Caco-2 (cell line): ENCODE data around the gene PTPRN2. TPM values are rescaled to one million over a fixed set of nuclear protein-coding genes. Genes with fewer than 3 reads are reported as not detected.

Experiments
- BruUV-seq: library from RNA; stranded (reverse); fragments of 400-500 nt; replicated peaks from 2 replicates; lab custom pipeline; 2021; lab: Mats Ljungman, UMichigan
- CTCF ChIA-PET: fragments of 300-600 bp; sonication (Branson Sonifier 250); formaldehyde crosslinking; loops from one replicate; lab custom pipeline; 2022; ENCODE audit warnings: antibody characterized with exemption; lab: Charles Lee
- POLR2A ChIA-PET: fragments of 300-600 bp; sonication (Branson Sonifier 250); formaldehyde crosslinking; loops from one replicate; lab custom pipeline; 2022; ENCODE audit warnings: antibody characterized with exemption; lab: Charles Lee
- DNase-seq, 2 experiments: peaks; one replicate each; pipeline versions ENCODE4 v3.0.0 to v3.0.0-alpha.2; 2020 to 2022
- H3K27me3 ChIP-seq: replicated peaks from 2 replicates; pipeline ENCODE4 v1.6.0; 2011; ENCODE audit warnings: low read length; ENCODE audit not compliant: control insufficient read depth, insufficient read depth
- H3K36me3 ChIP-seq: 2 replicates; pipeline ENCODE4 v1.5.1; 2011; ENCODE audit warnings: low read length; ENCODE audit not compliant: control insufficient read depth, insufficient read depth
- H3K4me1 ChIP-seq: fragments of 250-450 bp; sonication (Bioruptor Pico); 2 replicates; pipeline ENCODE4 v1.5.1; 2020; ENCODE audit warnings: mild to moderate bottlenecking
- H3K4me3 ChIP-seq: 2 replicates; pipeline ENCODE4 v1.5.1; 2011; ENCODE audit warnings: low read depth, mild to moderate bottlenecking, control low read depth, low read length
- H3K9me3 ChIP-seq: fragments of 250-450 bp; sonication (Bioruptor Pico); 2 replicates; pipeline ENCODE4 v1.5.1; 2020; ENCODE audit warnings: mild to moderate bottlenecking, moderate library complexity
- H3K27ac Mint-ChIP-seq: one replicate; pipeline ENCODE4 v1.8.0; 2022; ENCODE audit warnings: mixed read lengths; ENCODE audit not compliant: unreplicated experiment
- H3K27me3 Mint-ChIP-seq: one replicate; pipeline ENCODE4 v1.8.0; 2022; ENCODE audit warnings: mixed read lengths; ENCODE audit not compliant: insufficient read depth, unreplicated experiment
- H3K36me3 Mint-ChIP-seq: one replicate; pipeline ENCODE4 v1.8.0; 2022; ENCODE audit warnings: mild to moderate bottlenecking, mixed read lengths; ENCODE audit not compliant: insufficient read depth, unreplicated experiment
- H3K4me1 Mint-ChIP-seq: one replicate; pipeline ENCODE4 v1.8.0; 2022; ENCODE audit warnings: low read depth, mixed read lengths; ENCODE audit not compliant: unreplicated experiment
- H3K4me3 Mint-ChIP-seq: one replicate; pipeline ENCODE4 v1.8.0; 2022; ENCODE audit warnings: mild to moderate bottlenecking, moderate library complexity, mixed read lengths; ENCODE audit not compliant: unreplicated experiment
- H3K9me3 Mint-ChIP-seq: one replicate; pipeline ENCODE4 v1.8.0; 2022; ENCODE audit warnings: mixed read lengths; ENCODE audit not compliant: unreplicated experiment
- intact Hi-C: fragments of 100-400 bp; cut with micrococcal nuclease; formaldehyde crosslinking; loops from one replicate; pipeline ENCODE4 v1.10.0; 2022; ENCODE audit not compliant: unreplicated experiment
- total RNA-seq: library from RNA; stranded (reverse); gene quantifications from 2 replicates; pipeline ENCODE4 v1.2.3, GENCODE V29; 2022
- TF ChIP-seq, protein P1 (sequence below), 2 experiments: fragments of 200-600 bp in 1 of 2; IDR thresholded peaks; 1 replicate in 1 of 2; 2 replicates in 1 of 2; pipeline versions ENCODE4 v1.5.1 to v1.8.0; 2011 to 2022; ENCODE audit warnings: antibody characterized with exemption in 1 of 2, control low read depth in 1 of 2, inconsistent platforms in 1 of 2, low read depth in 1 of 2, low read length in 1 of 2, mild to moderate bottlenecking in 1 of 2, moderate library complexity in 1 of 2; ENCODE audit not compliant: insufficient read depth in 1 of 2, severe bottlenecking in 1 of 2, unreplicated experiment in 1 of 2

PTPRN2 gene
- total RNA-seq, 1 experiment from 2014 or later: 1.4 TPM

DNA sequence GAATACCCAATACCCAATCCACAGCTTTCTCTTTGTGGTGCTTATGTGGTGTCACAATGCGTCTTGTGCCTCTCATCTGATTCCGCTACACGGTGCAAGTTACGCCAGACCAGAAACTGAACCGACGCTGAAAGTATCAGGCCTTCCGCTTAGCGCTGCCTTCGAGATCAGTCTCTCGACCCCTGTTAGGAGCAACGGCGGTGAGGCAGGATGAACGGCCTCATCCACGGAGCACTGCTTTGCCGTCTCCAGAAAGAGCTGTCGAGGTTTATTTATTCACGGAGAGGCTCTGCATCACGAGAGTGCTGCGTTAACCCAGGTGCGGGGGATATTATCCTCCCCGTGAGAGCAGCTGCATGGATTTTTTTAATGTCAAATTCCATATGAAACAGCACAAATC, 786.5 kb downstream of the PTPRN2 start:
- H3K36me3 ChIP-seq: no peaks in the 10 kb centered on the region
- Mint-ChIP-seq H3K9me3 (peaks cover 23% of the 10 kb centered on the region), H3K27me3 (no peaks in the 10 kb centered on the region), H3K4me3 (no peak overlapping the region), H3K27ac (no peak overlapping the region), H3K36me3 (peaks cover 4% of the 10 kb centered on the region), H3K4me1 (no peaks in the 10 kb centered on the region)
- H3K27me3 ChIP-seq: no peaks in the 10 kb centered on the region
- POLR2A ChIA-PET: no interaction called here
- no peaks in the 10 kb centered on the region for H3K9me3 ChIP-seq
- TF ChIP-seq, protein P1, sequence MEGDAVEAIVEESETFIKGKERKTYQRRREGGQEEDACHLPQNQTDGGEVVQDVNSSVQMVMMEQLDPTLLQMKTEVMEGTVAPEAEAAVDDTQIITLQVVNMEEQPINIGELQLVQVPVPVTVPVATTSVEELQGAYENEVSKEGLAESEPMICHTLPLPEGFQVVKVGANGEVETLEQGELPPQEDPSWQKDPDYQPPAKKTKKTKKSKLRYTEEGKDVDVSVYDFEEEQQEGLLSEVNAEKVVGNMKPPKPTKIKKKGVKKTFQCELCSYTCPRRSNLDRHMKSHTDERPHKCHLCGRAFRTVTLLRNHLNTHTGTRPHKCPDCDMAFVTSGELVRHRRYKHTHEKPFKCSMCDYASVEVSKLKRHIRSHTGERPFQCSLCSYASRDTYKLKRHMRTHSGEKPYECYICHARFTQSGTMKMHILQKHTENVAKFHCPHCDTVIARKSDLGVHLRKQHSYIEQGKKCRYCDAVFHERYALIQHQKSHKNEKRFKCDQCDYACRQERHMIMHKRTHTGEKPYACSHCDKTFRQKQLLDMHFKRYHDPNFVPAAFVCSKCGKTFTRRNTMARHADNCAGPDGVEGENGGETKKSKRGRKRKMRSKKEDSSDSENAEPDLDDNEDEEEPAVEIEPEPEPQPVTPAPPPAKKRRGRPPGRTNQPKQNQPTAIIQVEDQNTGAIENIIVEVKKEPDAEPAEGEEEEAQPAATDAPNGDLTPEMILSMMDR (IDR thresholded peaks at IDR 0.05; ENCODE audit: insufficient read depth in 1 of 2, low read depth in 1 of 2, low read length in 1 of 2, severe bottlenecking in 1 of 2, unreplicated experiment in 1 of 2): no peak
- intact Hi-C loops: no loop called here
- CTCF ChIA-PET: no interaction called here
- no peaks in the 10 kb centered on the region for H3K4me1 ChIP-seq
- H3K4me3 ChIP-seq: no peak overlapping the region
- BruUV-seq: no TSS peak
- no peak for DNase-seq

DNA sequence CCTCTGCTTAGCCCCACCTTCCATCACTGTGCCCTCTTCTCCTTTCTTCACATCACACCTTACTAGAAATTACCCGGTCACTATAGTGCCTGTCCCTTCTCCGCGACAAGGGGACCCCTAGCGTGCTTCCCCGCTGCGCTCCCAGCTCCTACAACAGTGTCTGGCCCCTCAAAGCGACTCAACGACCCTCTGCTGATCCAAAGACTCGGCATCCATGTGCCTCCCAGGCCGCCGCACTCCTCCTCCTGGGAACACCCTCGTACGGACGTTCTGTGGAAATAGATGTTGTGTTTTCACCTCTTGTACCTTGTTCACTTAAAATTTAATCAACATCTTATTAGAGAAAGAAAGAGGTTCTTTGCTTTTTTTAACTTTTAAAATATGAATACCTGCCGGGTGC, 787.3 kb downstream of the PTPRN2 start:
- no peak for DNase-seq
- Mint-ChIP-seq H3K27ac (no peak overlapping the region), H3K4me1 (no peaks in the 10 kb centered on the region), H3K9me3 (peaks cover 23% of the 10 kb centered on the region), H3K36me3 (peaks cover 4% of the 10 kb centered on the region), H3K4me3 (no peak overlapping the region), H3K27me3 (no peaks in the 10 kb centered on the region)
- Histone ChIP-seq H3K4me3 (no peak overlapping the region), H3K4me1 (no peaks in the 10 kb centered on the region), H3K9me3 (no peaks in the 10 kb centered on the region), H3K27me3 (no peaks in the 10 kb centered on the region), H3K36me3 (no peaks in the 10 kb centered on the region)
- ChIA-PET CTCF (no interaction called here), POLR2A (no interaction called here)
- TF ChIP-seq, protein P1 (IDR thresholded peaks at IDR 0.05; ENCODE audit: insufficient read depth in 1 of 2, low read depth in 1 of 2, low read length in 1 of 2, severe bottlenecking in 1 of 2, unreplicated experiment in 1 of 2): no peak
- intact Hi-C loops: no loop called here
- no TSS peak for BruUV-seq

- Mint-ChIP-seq H3K9me3 (peaks cover 23% of the 10 kb centered on the region), H3K4me1 (no peaks in the 10 kb centered on the region), H3K27ac (no peak overlapping the region), H3K36me3 (peaks cover 4% of the 10 kb centered on the region), H3K4me3 (no peak overlapping the region), H3K27me3 (no peaks in the 10 kb centered on the region)
- intact Hi-C loops: no loop called here
- no peak for DNase-seq
- H3K9me3 ChIP-seq: no peaks in the 10 kb centered on the region
- H3K4me3 ChIP-seq: no peak overlapping the region
- H3K36me3 ChIP-seq: no peaks in the 10 kb centered on the region
- ChIA-PET POLR2A (no interaction called here), CTCF (no interaction called here)
- no peaks in the 10 kb centered on the region for H3K27me3 ChIP-seq
- BruUV-seq: no TSS peak
- TF ChIP-seq, protein P1 (IDR thresholded peaks at IDR 0.05; ENCODE audit: insufficient read depth in 1 of 2, low read depth in 1 of 2, low read length in 1 of 2, severe bottlenecking in 1 of 2, unreplicated experiment in 1 of 2): no peak
- no peaks in the 10 kb centered on the region for H3K4me1 ChIP-seq
Measured at GRCh38 chr7:157799076-157799685, 788.4 kb downstream of the PTPRN2 start.
